Midbrain (tissue), 1 donor: ENCODE data around the gene PRRG4.
"Not testable (repeated sequence)": the region's sequence is repeated elsewhere in the genome, so short reads cannot be mapped to it uniquely, and the experiment has no call there.

Experiments
- DNase-seq: peaks from one replicate; lab custom pipeline; 2025; lab: John Stamatoyannopoulos, UW

Gene PRRG4

DNA sequence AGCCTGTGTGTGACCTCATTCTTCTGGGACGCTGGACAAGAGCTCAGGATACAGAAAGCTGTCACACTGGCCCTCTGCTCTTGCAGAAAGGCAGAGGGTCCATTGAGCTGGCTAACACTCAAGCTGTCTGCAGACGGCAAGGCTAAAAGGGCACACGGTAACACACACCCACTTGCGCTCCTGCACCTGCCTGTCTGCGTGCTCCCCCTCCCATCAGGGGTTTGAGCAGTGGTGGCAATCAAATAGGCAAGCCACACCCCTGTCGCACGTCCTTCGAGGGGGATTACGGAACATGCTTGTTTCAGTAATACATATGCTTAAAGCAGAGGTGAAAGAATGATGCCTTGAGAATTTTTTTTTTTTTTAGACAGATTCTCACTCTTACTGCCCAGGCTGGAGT is 55.8 kb downstream of the PRRG4 start:
- no peak for DNase-seq

DNA sequence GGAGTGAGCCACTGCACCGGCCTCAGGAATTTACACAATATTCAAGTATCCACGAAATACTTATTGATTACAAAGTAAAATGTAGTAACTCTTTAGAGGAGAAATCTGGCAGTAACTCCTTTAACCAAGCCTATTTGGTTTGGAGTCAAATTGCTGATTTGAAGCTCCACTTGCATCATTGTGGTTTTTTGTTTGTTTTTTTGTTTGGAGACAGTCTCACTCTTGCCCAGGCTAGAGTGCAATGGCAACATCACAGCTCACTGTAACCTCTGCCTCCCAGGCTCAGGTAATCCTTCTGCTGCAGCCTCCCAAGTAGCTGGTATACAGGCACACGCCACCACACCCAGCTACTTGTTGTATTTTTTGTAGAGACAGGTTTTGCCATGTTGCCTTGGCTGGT is 56.5 kb downstream of the PRRG4 start:
- no peak for DNase-seq

DNA sequence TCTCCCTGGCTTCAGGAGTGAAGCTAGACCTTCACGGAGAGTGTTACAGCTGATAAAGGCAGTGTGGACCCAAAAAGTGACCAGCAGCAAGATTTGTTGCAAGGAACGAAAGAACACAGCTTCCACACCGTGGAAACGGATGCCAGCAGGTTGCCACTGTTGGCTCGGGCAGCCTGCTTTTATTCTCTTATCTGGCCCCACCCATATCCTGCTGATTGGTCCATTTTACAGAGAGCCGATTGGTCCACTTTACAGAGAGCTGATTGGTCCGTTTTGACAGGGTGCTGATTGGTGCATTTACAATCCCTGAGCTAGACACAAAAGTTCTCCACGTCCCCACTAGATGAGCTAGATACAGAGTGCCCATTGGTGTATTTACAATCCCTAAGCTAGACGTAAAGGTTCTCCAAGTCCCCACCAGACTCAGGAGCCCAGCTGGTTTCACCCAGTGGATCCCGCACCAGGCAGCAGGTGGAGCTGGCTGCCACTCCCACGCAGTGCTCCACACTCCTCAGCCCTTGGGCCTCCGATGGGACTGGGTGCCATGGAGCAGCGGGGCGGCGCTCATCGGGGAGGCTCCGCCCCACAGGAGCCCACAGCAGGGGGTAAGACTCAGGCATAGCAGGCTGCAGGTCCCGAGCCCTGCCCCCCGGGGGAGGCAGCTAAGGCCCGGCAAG is 58.1 kb downstream of the PRRG4 start:
- not testable (repeated sequence) for DNase-seq

DNA sequence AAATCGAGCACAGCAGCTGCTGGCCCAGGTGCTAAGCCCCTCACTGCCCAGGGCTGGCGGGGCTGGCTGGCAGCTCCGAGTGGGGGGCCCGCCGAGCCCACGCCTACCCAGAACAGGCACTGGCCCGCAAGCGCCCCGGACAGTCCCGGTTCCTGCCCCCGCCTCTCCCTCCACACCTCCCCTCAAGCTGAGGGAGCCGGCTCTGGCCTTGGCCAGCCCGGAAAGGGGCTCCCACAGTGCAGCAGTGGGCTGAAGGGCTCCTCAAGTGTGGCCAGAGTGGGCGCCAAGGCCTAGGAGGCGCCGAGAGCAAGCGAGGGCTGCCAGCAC is 58.6 kb downstream of the PRRG4 start:
- not testable (repeated sequence) for DNase-seq

DNA sequence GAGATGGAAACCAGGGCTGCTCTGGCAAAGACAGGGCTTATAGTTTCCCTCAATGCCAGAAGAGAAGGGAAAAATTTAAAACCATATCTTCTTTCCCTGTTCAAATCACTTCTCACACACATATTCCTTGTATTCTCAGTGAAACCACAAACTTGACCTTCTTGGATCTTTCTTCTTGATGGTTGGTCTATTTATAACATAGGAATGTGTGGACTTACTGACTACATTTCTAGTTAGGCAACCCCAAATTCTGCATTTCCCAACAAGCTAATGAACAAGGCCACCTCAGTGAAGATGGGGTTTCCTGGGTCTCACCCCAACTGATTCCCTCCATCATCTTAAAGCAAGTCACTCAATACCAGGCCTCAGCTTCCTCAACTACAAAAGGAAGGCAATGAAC is 59.1 kb downstream of the PRRG4 start:
- no peak for DNase-seq

DNA sequence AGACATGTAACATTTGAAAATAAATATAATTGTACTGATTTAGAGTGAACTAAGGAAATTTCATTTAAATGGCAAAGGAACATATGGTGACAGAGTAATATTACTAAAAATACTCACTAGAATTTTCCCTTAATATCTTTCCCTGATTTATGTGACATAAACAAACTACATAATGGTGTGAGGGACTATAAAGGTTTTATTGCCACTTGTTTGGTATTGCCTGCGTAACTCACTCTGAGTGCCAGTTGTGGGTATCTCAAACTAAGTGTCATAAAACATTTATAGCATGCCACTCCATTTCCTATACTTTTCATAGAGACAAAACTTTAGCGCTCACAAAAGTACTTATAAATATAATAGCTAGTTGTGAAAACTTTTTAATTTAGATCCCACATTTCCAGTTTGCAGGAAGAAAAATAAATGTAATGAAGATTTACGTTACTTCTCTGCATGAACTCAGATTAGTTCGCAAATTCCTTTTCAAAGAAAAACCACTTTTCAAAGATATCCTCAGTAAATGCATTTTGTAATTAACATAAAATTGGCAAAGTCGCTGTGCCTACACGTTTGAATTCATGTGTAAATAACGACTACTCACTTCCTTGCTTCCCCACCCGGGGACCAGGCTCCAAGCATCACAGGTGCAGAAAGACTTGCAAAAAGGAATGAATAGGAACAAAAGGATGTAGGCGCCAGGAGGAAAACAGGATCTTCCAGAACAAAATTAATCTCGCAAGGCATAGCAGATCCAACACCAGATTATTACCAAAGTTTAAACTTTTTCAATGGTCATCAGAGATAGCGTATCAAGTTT is 61.3 kb downstream of the PRRG4 start:
- no peak for DNase-seq

DNA sequence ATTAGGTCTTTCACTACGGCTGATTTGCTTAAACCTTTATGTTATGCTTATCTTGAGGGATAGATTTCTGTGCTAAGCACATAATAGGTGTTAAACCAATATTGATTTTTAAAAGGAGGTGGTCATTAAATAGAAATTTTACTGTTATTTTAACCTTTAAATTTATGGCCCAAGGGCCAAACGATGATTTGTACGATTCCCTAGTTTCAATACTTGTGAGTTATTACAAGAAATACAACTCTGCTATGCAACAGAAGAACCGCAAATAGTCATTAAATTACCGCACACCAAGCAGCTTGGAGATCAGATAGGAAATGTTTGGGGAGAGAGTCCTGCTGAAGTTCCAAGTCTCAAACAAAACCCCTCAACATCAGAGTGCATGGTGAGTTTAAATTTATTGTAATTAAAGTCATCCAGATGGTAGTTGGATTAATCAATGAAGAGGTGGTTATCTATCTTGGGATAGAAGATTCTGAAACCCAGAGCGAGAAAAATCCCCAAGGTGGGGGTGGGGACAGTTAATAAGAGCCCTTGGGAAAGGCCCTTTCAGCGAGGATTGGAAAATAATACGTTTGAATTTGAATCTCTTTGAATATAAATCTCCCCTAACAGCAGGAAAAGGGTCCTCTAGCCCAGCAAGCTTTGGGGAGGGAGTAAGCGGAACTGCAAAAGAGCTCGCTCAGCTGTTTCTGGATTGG is 62.1 kb downstream of the PRRG4 start:
- DNase-seq, result no peak

DNA sequence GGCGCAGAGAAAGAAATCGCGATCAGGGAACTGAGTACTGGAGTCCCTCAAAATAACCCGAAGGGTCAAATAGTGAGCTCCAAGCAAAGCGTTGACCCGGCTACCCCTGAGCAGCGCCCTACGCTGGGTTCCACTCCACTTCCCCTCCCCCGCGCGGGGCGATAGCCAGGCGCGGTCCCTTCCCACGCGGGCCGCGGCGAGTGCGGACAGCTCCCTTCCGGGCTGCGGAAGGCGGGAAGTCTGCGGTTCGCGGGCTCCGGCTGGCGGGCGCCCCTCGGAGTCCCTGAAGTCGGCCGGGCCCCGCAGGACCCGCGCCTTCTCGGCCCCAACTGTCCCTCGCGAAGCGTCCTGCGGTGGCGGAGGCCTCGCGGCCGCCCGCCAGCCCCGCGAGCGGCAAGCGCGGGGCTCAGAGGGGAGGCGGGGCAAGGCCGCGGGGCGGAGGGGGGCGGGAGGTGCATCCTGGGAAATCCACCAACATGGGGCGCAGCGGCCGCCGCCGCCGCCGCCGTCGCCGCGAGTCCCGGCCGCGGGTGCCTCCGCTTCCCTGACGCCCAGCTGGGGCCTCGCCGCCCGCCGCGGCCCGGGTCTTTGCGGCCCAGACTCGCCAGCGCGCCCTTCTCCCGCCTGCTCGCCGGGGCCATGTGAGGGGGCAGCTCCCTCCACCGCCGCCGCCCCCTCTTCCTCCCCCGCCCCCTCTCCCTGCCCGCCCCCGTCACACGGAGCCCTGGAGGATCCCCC is 62.8 kb downstream of the PRRG4 start, which contains the start of gene QSER1:
QSER1 (plus strand) TSS at position 457 of the 738 bp plus-strand sequence. CDS start 315 bp downstream, outside the sequence.
- peak; percentile 84 for DNase-seq

DNA sequence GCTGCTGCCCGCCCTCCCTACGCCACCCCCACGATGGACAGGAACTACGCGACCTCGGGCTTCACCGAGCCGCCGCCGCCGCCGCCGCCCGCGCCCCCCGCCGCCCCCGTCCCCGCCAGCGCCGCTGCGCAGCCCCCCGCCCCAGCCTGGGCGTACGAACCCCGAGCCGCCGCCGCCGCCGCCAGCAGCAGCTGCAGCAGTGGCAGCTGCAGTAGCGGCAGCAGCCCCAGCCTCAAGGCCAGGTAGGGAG is 63.3 kb downstream of the PRRG4 start:
- DNase-seq, result no peak

DNA sequence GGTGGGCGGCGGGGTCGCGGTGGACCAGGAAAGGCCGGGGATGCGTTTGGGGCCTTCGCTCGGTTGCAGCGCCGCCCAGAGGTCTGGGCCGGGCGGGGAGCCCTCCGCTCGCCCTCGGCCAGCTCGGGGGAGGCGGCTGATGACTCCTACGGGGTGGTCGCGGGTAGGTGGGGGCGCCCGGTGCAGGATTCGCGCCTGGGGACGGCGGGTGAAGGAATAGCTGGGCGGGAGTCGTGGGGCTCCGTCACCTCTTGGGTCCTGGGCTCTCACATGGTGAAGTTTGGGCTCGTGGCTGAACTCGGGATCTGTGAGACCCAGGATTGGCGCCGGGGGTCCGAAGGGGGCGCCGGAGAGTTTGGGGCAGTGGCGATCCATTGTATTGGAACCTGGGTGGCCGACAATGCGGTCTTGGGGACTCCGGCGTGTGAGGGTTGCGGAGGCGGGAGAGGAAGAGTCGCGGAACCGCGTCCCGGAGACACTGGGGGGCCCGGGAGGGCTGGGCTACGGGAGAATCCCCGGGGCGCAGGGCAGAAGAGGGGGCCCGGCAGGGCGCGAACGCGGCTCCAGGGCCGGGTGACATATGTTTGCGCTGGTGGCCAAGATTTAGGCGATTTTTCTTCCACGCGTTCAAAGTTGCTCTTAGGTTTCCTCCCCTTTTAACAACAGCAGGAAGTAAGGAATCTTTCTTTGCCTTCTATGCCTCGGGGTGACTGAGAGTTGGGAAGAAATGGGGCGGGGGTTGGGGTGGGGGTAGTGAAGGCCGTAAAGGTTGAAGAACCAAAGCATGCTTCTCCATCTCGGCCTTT is 63.8 kb downstream of the PRRG4 start:
- peak; percentile 57 for DNase-seq

DNA sequence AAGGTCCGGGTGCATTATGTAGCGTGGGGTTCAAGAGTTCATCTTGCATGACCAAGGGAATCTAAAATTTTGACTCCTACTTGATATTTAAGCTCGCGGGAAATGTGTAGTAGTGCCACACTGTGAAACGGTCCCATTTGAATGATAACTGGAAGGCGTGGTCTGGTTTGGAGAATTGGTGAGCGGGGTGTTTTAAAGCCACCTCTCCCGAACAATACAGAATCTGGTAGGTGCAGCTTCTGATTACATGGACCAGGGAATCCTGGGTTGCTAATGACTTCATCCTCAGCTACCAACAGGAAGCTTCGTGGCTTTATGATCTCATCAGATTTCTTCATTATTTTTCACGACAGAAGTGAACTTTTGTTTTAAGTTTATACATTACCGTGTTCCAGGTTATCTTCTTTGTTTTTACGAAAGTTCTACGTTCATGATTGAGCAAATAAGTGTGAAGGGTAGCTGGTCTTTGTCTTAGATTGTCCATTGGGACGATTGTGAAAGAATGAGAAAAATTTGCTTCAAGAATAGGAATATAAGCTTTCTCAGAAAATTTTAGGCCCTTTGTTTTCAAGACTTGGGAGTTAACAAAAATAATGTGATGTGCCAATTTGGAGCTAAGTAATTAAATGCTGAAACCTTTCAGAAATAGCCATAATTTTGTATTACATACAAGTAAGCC is 64.6 kb downstream of the PRRG4 start:
- DNase-seq, result peak; percentile 22

DNA sequence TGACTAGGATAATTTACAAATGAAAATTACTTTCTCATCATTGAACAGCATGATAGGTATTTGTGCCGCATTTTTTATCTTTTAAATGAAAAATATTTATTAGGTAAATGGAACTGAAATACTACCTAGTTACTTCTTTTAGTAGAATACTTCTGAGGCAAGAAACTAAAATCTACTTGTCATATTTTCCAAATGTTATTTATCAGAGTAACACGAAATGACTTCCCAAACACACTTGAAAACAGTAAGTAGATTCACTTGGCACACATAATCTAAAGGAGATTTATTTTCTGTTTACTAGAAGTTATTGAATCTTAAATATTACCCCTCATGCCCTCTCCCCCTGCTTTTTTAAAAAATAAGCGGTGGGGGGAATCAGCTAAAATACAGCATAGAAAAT is 65.2 kb downstream of the PRRG4 start:
- DNase-seq, result no peak

DNA sequence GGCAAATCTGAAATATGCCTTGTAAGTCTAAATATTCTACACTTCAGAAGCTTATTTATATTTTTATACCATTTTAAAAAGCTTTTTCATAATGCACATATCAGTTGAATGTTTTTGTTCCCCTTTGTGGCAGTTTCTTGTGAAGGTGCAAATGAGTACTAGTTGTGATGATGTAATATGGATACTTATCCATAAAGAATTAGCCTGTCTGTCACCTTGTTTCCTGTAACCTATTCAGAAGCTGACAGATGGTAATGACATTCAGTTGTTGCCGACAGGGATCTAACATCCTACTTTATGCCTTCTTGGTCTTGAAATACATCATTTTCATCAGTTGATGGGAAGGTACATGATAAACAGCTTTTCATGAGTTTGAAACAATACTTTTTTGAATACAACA is 65.7 kb downstream of the PRRG4 start:
- DNase-seq, result no peak

DNA sequence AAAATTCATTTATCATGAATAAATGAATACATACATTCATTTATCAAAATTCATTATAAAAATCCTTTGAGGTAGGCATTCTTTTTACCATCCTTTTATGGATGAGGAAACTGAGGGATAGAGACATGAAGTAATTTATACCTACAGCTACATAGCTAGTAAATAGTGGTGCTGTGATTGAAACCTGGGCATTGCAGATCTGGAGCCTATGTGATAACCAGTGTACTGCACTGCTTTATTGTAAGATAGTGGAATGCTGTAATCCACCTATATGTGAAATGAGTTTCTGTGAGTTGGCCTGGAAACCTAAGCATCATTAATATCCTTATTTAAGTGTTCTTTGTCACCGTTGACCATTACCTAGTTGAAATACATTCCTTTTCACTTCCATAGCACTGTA is 67.4 kb downstream of the PRRG4 start:
- no peak for DNase-seq

DNA sequence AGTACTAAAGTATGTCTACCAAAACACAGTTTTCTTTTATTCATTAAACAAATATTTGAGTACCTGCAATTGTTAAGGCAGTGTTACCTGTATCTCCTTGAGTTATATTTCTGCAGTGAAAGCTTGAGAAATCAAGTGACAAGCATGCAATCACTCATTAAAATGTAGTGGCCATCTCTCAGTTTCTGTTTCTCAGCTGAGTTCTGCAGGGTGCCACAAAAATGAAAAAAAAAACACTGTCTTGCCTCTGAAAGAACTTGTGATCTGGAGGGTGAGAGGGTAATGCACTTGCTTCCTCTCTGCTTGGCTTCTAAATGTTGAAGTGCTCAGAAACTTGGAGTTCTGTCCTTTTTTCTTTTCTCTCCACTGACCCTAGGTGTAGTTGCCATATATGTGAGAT is 69.7 kb downstream of the PRRG4 start:
- no peak for DNase-seq

DNA sequence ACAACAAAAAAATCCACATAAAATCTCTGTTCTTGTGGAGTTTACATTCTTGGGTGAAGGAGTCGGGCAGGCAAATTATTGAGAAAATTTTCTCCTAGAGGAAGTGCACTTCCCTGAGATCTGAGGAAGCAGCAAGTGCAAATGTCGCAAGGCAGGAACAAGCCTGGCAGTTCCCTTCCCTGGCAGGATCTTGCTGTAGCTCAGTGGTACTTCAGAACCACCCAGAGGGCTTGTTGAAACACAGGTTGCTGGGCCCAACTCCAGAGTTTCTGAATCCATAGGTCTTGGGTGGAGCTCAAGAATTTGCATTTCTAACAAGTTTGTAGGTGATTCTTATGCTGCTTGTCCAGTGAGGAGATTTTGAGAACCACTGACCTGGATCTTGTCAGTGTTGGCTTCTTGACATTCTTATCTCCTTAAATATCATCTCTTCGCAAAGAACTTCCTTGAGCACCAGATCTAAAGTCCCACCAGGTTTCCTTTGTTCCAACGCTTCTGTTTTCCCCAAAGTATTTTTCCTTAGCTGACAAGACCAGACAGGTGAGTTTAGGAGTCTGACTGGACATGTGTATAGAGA is 72.5 kb downstream of the PRRG4 start:
- peak; percentile 3 for DNase-seq

DNA sequence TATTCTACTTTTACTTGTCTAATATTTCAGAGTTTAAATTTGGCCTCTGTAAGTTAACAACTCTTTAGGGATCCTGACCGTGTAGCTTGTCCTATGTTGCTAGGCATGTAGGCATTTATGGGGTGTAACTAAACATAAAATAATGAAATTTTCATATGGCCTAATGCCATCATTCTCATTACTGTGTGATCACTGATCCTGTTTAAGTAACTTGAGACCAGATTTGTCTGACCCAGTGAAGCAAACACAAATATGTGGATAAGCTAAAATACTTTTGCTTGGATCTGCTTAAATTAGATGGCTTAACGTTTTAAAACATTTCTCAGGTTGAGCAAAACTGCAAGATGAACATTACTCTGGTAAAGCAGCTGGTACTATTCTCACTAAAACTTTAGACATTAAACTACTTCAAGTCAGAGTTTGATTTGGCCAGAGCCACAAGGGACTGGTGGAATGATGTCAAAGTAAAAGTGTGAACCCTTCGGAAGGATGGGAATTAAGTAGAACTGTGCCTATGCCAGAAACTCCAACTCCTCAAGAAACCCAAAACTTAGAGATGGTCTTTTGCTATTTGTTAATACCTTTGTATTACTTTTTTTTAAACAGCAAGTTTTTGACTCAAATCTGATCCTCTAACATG is 75.4 kb downstream of the PRRG4 start:
- DNase-seq, result no peak
